SK-N-MC (cell line): Measurements from ENCODE around the gene CKLF.

Source experiments
- EZH2 ChIP-seq: fragments of 200-600 bp; sonication (generic); IDR thresholded peaks from one replicate; pipeline ENCODE4 v1.6.1; 2017; ENCODE audit warnings: antibody characterized with exemption
- POLR2AphosphoS5 ChIP-seq: IDR thresholded peaks from 2 replicates; pipeline ENCODE4 v1.6.1; 2012; ENCODE audit warnings: mild to moderate bottlenecking, low read depth, low read length, borderline replicate concordance

- TF ChIP-seq POLR2AphosphoS5 (no peak), EZH2 (no peak)
Measured at GRCh38 chr16:66600477-66600876, 48.1 kb downstream of the CKLF start.
